Smooth muscle cell (in vitro differentiated cells): ENCODE data around the gene GIT1. TPM values are rescaled to one million over a fixed set of nuclear protein-coding genes. Genes with fewer than 3 reads are reported as not detected.

Source experiments
- DNase-seq: peaks from one replicate; lab custom pipeline; 2025; ENCODE audit not compliant: unreplicated experiment; lab: John Stamatoyannopoulos, UW
- H2AFZ ChIP-seq: fragments of 200-600 bp; sonication (generic); 2 replicates; pipeline ENCODE4 v1.6.0; 2016; ENCODE audit warnings: antibody characterized with exemption, low read depth, mild to moderate bottlenecking
- H3F3A ChIP-seq: fragments of 200-600 bp; sonication (generic); 2 replicates; pipeline ENCODE4 v1.6.0; 2017; ENCODE audit warnings: antibody characterized with exemption, low read depth
- H3K27ac ChIP-seq: fragments of 200-600 bp; sonication (generic); 2 replicates; pipeline ENCODE4 v1.5.1; 2016; ENCODE audit warnings: low read depth, mild to moderate bottlenecking
- H3K27me3 ChIP-seq: fragments of 200-600 bp; sonication (generic); 2 replicates; pipeline ENCODE4 v1.6.1; 2016; ENCODE audit warnings: low read depth, mild to moderate bottlenecking
- H3K36me3 ChIP-seq: fragments of 200-600 bp; sonication (generic); 2 replicates; pipeline ENCODE4 v1.5.1; 2016; ENCODE audit warnings: low read depth
- H3K4me1 ChIP-seq: fragments of 200-600 bp; sonication (generic); 2 replicates; pipeline ENCODE4 v1.5.1; 2016; ENCODE audit warnings: low read depth
- H3K4me2 ChIP-seq: fragments of 200-600 bp; sonication (generic); 2 replicates; pipeline ENCODE4 v1.6.0; 2016; ENCODE audit warnings: mild to moderate bottlenecking
- H3K4me3 ChIP-seq: fragments of 200-600 bp; sonication (generic); 2 replicates; pipeline ENCODE4 v1.5.1; 2016; ENCODE audit warnings: mild to moderate bottlenecking
- H3K79me2 ChIP-seq: fragments of 200-600 bp; sonication (generic); 2 replicates; pipeline ENCODE4 v1.6.0; 2016; ENCODE audit warnings: low read depth, mild to moderate bottlenecking
- H3K9ac ChIP-seq: fragments of 200-600 bp; sonication (generic); 2 replicates; pipeline ENCODE4 v1.6.0; 2016; ENCODE audit warnings: low read depth
- H3K9me3 ChIP-seq: fragments of 200-600 bp; sonication (generic); replicated peaks from 2 replicates; pipeline ENCODE4 v1.5.1; 2016; ENCODE audit warnings: low read depth
- H4K20me1 ChIP-seq: fragments of 200-600 bp; sonication (generic); 2 replicates; pipeline ENCODE4 v1.6.0; 2016; ENCODE audit warnings: low read depth
- CTCF ChIP-seq: fragments of 200-600 bp; sonication (generic); IDR thresholded peaks from 2 replicates; pipeline ENCODE4 v1.5.1; 2017; ENCODE audit warnings: borderline replicate concordance, mild to moderate bottlenecking, antibody characterized with exemption; ENCODE audit not compliant: insufficient read depth, poor library complexity, severe bottlenecking
- WGBS: methylation state at CpG from one replicate; pipeline ENCODE4 v1.1.7; 2016; ENCODE audit warnings: low lambda C conversion rate; 5-methylcytosine and 5-hydroxymethylcytosine counted together
- polyA plus RNA-seq: library from polyadenylated mRNA; unstranded; fragments of >200 nt; fragmentation: Nextera tagmentation; extraction: Ambion mirVana; gene quantifications from 2 replicates; pipeline ENCODE4 v1.2.1, GENCODE V29; 2016
- total RNA-seq: library from RNA; depleted of rRNA; stranded (reverse); fragments of >200 nt; gene quantifications from 2 replicates; pipeline ENCODE4 v1.2.3, GENCODE V29; 2014

Gene GIT1
- total and polyA plus RNA-seq, 2 experiments from 2014 or later: 17.6 to 23.0 TPM

DNA sequence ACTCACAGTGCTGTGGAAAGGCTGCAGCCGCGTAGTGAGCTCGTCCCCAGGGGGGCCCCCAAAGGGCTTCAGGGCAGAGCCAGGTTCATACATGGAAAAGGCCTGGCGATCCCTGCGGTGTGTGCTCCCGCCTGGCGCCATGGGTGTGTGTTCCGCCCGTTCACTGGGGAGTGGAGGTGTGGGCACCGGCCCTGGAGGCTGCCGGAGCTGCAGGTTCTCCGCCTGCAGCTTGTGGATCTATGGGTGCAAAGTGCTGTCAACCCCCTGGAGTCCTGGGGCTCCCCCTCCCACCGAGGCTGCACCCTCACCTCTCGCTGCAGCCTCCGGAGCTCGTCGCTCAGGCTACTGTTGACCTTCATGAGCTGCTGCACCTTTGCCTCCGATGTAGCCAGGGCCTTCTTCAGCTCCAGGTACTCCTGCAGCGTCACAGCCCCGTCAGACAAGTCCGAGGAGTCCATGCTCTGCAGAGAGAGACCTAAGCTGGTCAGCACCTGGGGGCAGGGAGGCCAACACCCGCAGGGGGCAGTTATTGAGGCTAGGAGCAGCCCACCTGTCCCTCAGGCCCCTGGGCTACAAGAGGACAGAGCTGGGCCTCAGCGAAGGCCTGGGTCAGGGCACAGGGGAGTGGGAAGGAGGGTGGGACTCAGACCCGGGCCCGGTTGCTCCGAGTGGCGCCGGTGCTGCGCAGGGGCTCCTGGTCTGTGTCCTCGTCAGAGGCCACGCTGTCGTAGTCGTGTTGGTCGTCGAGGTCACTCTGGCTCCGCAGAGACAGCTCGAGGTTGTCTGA is 13.0 kb downstream of the GIT1 start:
- Histone ChIP-seq H3K4me1 (peaks cover 6% of the 10 kb centered on the region), H3K9ac (no peak overlapping the region), H2AFZ (no peak overlapping the region), H3K36me3 (no peaks in the 10 kb centered on the region), H3K79me2 (no peaks in the 10 kb centered on the region), H3K27me3 (no peaks in the 10 kb centered on the region), H3K9me3 (no peaks in the 10 kb centered on the region), H3F3A (no peaks in the 10 kb centered on the region), H3K4me2 (no peak overlapping the region), H3K4me3 (no peak overlapping the region), H3K27ac (no peak overlapping the region), H4K20me1 (peaks cover 6% of the 10 kb centered on the region)
- TF ChIP-seq CTCF: no peak
- no peak for DNase-seq
- 96% methylated on average over 36 of the region's 37 CpGs for WGBS

DNA sequence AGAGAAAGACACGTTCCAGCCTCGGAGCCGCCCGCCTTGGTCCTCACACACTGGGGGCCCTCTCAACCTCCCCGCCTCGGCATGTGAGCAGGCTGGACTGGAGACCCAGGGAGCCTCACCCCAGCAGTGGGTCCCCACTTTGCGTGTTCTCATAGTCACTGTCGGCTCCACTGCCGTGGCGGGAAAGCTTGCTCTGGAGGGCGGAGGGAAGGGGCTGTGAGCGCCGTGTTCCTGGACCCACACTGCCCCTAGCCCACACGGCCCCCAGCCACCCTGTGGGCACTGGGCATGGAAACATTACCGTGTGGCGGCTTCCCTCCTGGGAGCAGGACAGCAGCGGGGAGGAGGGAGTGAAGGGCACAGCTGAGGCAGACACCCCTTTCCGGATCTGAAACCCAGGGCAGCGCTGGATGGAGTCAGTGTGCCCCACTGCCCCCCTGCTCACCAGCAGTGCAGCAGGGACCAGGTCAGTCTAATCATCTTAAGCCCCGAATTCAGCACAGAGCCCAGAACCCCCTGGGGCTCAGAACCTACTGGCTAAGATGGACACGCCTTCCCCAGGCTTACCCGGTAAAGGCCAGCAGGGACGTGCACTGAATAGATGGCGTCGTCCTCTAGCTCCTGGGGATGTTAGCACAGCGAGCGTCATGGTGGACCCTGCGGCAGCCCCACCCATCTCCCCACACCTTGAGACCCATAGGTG is 13.8 kb downstream of the GIT1 start:
- H3K79me2 ChIP-seq: peaks cover 4% of the 10 kb centered on the region
- H4K20me1 ChIP-seq: peaks cover 6% of the 10 kb centered on the region
- H3K9me3 ChIP-seq: no peaks in the 10 kb centered on the region
- H3K4me1 ChIP-seq: peaks cover 6% of the 10 kb centered on the region
- no peak for TF ChIP-seq CTCF
- H3K9ac ChIP-seq: no peak overlapping the region
- H3K4me2 ChIP-seq: no peak overlapping the region
- H2AFZ ChIP-seq: no peak overlapping the region
- H3K27me3 ChIP-seq: no peaks in the 10 kb centered on the region
- DNase-seq: no peak
- H3K27ac ChIP-seq: no peak overlapping the region
- no peak overlapping the region for H3K4me3 ChIP-seq
- no peaks in the 10 kb centered on the region for H3K36me3 ChIP-seq
- WGBS: 96% methylated on average over 26 of the region's 28 CpGs
- no peaks in the 10 kb centered on the region for H3F3A ChIP-seq

DNA sequence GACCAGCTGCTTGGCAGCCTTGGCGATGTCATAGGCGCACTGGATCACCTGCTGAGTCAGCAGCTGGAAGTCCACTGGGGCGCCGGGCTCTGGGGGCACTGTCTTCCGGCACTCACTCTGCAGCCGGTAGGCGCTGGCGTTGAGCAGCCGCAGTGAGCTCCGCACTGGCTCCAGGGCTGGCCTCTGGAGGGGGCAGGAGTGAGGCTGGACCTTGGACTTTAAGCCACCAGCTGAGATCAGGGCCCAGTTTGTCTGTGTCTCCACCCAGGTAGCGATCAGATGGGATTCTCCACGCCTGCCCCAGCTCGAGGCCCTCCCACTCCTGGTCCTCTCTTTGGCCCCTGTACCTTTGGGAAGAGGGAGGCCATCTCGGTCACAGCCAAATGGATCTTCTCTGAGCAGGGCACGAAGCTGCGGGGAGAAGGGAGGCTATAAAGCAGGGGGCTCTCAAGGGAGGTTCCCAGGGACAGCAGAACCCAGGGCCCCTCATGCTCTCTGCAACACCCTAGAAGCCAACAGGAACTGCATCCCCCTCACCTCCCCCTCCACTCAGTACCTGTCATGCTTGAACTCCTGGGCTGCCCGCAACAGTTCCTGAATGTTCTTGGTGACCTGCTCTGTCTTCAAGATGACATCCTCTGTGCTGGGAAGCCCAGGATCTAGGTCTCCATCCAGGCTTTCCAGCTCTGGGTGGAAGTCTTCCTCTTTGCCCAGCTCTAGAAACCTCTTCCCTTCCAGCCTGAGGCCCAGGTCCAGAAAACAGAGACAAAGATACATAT is 14.5 kb downstream of the GIT1 start:
- Histone ChIP-seq H3F3A (no peaks in the 10 kb centered on the region), H3K9me3 (no peaks in the 10 kb centered on the region), H2AFZ (no peak overlapping the region), H3K4me3 (no peak overlapping the region), H3K27ac (no peak overlapping the region), H3K4me1 (peaks cover 7% of the 10 kb centered on the region), H3K9ac (no peak overlapping the region), H3K36me3 (no peaks in the 10 kb centered on the region), H3K79me2 (peaks cover 7% of the 10 kb centered on the region), H3K27me3 (no peaks in the 10 kb centered on the region), H4K20me1 (peaks cover under 1% of the 10 kb centered on the region), H3K4me2 (no peak overlapping the region)
- DNase-seq: no peak
- TF ChIP-seq CTCF: no peak
- 95% methylated on average over 17 of the region's 17 CpGs for WGBS
